Activated B cell treated with CpG ODN at 0.5 μM for 24 hours (primary cell): ENCODE measurements around the gene CYP3A7. TPM values are rescaled to one million over a fixed set of nuclear protein-coding genes. Genes with fewer than 3 reads are reported as not detected.
"Not testable (repeated sequence)": the region's sequence is repeated elsewhere in the genome, so short reads cannot be mapped to it uniquely, and the experiment has no call there.

Source experiments
- ATAC-seq: fragments of 200-7000 bp; cut with Tn5 transposase; one replicate; pipeline ENCODE4 v1.10.0; 2021; ENCODE audit warnings: low read depth, mild to moderate bottlenecking, moderate library complexity
- CTCF ChIA-PET: fragments of 350-600 bp; sonication (Branson Sonifier 250); formaldehyde crosslinking; loops from one replicate; lab custom pipeline; 2021; ENCODE audit warnings: antibody characterized with exemption; lab: Charles Lee
- POLR2A ChIA-PET: fragments of 350-600 bp; sonication (Branson Sonifier 250); formaldehyde crosslinking; loops from one replicate; lab custom pipeline; 2021; ENCODE audit warnings: antibody characterized with exemption; lab: Charles Lee
- DNase-seq: peaks from one replicate; pipeline ENCODE4 v3.0.0; 2022
- H3K27ac Mint-ChIP-seq: one replicate; pipeline ENCODE4 v1.8.0; 2020; ENCODE audit warnings: mixed read lengths
- H3K27me3 Mint-ChIP-seq: one replicate; pipeline ENCODE4 v1.8.0; 2021; ENCODE audit warnings: mixed read lengths
- H3K36me3 Mint-ChIP-seq: one replicate; pipeline ENCODE4 v1.8.0; 2021; ENCODE audit warnings: low read depth, mixed read lengths
- H3K4me1 Mint-ChIP-seq: one replicate; pipeline ENCODE4 v1.8.0; 2021; ENCODE audit warnings: mixed read lengths
- H3K4me3 Mint-ChIP-seq: one replicate; pipeline ENCODE4 v1.8.0; 2020; ENCODE audit warnings: mild to moderate bottlenecking, mixed read lengths
- H3K9me3 Mint-ChIP-seq: one replicate; pipeline ENCODE4 v1.8.0; 2020; ENCODE audit warnings: mixed read lengths
- intact Hi-C: fragments of 100-400 bp; cut with micrococcal nuclease; formaldehyde crosslinking; loops from one replicate; pipeline ENCODE4 v1.15.1; 2024
- total RNA-seq: library from RNA; stranded (reverse); gene quantifications from 2 replicates; pipeline ENCODE4 v1.2.3, GENCODE V29; 2022
- TF ChIP-seq, protein P1 (sequence below): fragments of 200-600 bp; IDR thresholded peaks from one replicate; pipeline ENCODE4 v1.8.0; 2022; ENCODE audit warnings: antibody characterized with exemption, mild to moderate bottlenecking

CYP3A7 gene
- total RNA-seq, 1 donor from 2014 or later, result not detected

DNA sequence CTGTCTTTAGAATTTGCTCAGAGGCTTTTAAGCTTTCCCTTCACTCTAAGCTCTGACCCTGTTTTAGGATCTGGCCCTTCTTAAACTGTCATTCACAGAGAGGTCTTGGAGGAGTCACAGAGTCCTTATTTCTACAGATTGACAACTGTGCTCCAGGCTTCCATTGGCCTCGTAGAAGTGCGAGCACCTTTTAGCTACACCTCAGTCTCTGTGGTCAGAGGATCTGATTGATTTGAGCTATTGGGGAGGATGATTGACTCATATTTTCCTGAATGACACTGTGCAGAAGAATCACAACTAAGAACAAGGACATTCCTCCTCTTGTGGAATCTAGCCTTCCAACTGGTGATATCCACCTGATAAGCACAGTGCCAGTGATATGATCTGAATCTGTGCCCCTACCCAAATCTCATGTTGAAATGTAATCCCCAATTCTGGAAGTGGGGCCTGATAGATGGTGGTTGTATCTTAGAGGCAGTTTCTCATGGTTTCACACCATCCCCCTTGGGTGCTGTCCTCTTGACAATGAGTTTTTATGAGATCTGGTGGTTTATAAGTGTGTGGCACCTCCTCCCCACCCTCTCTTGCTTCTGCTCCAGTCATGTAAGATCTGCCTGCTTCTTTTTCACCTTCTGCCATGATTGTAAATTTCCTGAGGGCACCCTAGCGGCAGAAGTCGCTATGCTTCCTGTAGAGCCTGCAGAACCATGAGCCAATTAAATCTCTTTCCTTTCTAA is 3.2 kb downstream of the CYP3A7 start:
- H3K27ac Mint-ChIP-seq, result no peak overlapping the region
- DNase-seq, result no peak
- ATAC-seq, result no peak
- TF ChIP-seq, protein P1, sequence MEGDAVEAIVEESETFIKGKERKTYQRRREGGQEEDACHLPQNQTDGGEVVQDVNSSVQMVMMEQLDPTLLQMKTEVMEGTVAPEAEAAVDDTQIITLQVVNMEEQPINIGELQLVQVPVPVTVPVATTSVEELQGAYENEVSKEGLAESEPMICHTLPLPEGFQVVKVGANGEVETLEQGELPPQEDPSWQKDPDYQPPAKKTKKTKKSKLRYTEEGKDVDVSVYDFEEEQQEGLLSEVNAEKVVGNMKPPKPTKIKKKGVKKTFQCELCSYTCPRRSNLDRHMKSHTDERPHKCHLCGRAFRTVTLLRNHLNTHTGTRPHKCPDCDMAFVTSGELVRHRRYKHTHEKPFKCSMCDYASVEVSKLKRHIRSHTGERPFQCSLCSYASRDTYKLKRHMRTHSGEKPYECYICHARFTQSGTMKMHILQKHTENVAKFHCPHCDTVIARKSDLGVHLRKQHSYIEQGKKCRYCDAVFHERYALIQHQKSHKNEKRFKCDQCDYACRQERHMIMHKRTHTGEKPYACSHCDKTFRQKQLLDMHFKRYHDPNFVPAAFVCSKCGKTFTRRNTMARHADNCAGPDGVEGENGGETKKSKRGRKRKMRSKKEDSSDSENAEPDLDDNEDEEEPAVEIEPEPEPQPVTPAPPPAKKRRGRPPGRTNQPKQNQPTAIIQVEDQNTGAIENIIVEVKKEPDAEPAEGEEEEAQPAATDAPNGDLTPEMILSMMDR, result no peak
- H3K9me3 Mint-ChIP-seq, result no peaks in the 10 kb centered on the region
- no peaks in the 10 kb centered on the region for H3K36me3 Mint-ChIP-seq
- POLR2A ChIA-PET, result no interaction called here
- H3K27me3 Mint-ChIP-seq, result peaks cover 4% of the 10 kb centered on the region
- CTCF ChIA-PET, result no interaction called here
- no peak overlapping the region for H3K4me3 Mint-ChIP-seq
- intact Hi-C loops, result no loop called here
- no peaks in the 10 kb centered on the region for H3K4me1 Mint-ChIP-seq

DNA sequence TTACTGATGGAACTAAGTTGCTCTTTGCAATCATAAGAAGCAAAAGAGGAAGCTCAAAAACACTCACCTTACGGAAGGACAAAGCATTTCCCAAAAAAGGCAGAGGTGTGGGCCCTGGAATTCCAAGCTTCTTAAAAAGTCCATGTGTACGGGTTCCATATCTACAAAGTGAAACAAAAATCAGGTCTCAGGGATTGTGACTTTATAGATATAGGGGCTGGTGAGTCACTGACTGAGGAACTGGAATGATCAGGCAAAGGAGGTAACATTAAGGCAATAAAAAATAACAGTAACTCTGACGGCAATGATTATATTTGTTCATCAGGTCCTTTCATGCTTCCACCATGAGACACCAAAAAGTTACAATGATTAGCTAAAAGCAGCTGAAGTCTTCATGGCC is 4.0 kb downstream of the CYP3A7 start:
- CTCF ChIA-PET, result no interaction called here

DNA sequence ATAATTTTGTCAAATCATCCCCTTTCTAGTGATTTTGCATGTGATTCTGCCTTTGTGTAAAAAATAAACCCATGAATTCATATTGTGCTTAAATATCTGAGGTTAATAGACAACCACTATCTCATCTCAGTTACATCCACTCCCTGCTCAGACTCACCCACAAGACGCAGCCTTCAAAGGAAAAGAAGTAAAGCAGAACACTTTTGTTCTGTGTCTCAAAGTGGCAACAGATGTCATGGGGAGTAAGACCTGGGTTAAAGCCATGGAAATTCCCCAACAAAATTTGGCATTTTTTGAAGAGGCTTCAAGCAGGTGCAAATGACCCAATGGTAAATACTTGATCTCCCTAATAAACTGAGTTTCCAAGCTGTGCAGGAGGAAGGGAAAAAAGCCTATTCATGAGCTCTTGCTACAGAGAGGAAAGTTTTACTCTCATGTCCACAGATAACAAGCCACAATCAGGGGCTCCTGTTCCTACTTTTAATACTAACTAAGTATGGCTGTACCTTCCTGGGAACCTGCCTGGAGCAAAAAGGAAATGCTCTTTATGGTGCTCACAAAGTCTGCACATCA is 4.7 kb downstream of the CYP3A7 start:
- no peak overlapping the region for H3K4me3 Mint-ChIP-seq
- H3K27ac Mint-ChIP-seq, result no peak overlapping the region
- intact Hi-C loops, result no loop called here

More for the DNA sequence above, 4.0 kb downstream of the CYP3A7 start:
- TF ChIP-seq, protein P1, result no peak
- ATAC-seq (no peak), DNase-seq (no peak)
- POLR2A ChIA-PET, result no interaction called here
- Mint-ChIP-seq H3K36me3 (no peaks in the 10 kb centered on the region), H3K27ac (no peak overlapping the region), H3K27me3 (peaks cover 4% of the 10 kb centered on the region), H3K4me3 (no peak overlapping the region), H3K4me1 (no peaks in the 10 kb centered on the region), H3K9me3 (no peaks in the 10 kb centered on the region)
- intact Hi-C loops, result no loop called here

DNA sequence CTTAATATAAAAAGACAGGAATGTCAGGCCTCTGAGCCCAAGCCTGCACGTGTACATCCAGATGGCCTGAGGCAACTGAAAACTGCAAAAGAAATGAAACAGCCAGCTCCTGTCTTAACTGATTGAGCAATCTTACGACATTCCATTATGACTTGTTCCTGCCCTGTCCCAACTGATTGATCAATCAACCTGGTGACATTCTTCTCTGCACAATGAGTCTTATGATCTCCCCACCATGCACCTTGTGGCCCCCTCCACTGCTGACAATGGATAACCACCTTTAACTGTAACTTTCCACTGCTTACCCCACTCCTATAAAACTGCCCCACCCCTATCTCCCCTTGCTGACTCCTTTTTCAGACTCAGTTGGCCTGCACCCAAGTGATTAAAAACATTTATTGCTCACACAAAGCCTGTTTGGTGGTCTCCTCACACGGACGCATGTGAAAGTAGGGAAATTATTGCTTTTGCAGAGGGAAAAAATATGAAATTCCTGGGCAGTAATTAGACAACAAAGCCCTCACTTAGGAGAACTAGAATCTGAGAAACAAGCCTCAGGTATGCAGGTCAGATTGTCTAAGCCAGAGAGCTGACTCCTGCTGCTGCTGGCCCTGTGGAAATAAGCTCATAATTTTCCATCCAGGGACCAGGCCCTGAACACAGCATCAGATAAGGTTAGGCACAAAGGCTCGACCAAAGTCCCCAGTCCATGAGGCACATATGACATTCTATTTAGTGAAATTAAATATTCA is 5.3 kb downstream of the CYP3A7 start:
- ChIA-PET CTCF (no interaction called here), POLR2A (no interaction called here)
- Mint-ChIP-seq H3K4me1 (no peaks in the 10 kb centered on the region), H3K27me3 (peaks cover 2% of the 10 kb centered on the region), H3K4me3 (no peak overlapping the region), H3K9me3 (no peaks in the 10 kb centered on the region), H3K36me3 (no peaks in the 10 kb centered on the region), H3K27ac (no peak overlapping the region)
- no peak for ATAC-seq
- TF ChIP-seq, protein P1, result no peak
- intact Hi-C loops, result no loop called here
- no peak for DNase-seq

More for the DNA sequence above, 4.7 kb downstream of the CYP3A7 start:
- Mint-ChIP-seq H3K36me3 (no peaks in the 10 kb centered on the region), H3K9me3 (no peaks in the 10 kb centered on the region), H3K27me3 (peaks cover under 1% of the 10 kb centered on the region), H3K4me1 (no peaks in the 10 kb centered on the region)
- DNase-seq (no peak), ATAC-seq (no peak)
- TF ChIP-seq, protein P1, result no peak
- ChIA-PET CTCF (no interaction called here), POLR2A (no interaction called here)

DNA sequence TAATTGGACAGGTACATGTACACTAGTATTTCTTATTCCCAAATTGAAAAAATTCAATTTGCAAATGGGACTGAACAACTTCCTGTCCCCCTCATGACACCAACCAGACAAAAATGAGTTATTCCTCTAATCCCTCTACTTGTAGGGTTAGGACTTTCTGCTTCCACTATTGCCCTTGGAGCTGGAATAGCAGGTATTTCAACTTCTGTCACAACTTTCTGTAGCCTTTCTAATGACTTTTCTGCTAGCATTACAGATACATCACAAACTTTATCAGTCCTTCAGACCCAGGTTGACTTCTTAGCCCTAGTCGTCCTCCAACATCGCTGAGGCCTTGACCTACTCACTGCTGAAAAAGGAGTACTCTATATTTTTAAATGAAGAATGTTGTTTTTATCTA is 6.4 kb downstream of the CYP3A7 start:
- ChIA-PET CTCF (no interaction called here), POLR2A (no interaction called here)
- H3K4me3 Mint-ChIP-seq, result no peak overlapping the region
- no peak for DNase-seq
- no peaks in the 10 kb centered on the region for H3K9me3 Mint-ChIP-seq
- no peaks in the 10 kb centered on the region for H3K4me1 Mint-ChIP-seq
- H3K36me3 Mint-ChIP-seq, result no peaks in the 10 kb centered on the region
- intact Hi-C loops, result no loop called here
- peaks cover 8% of the 10 kb centered on the region for H3K27me3 Mint-ChIP-seq
- TF ChIP-seq, protein P1, result no peak
- ATAC-seq, result no peak
- no peak overlapping the region for H3K27ac Mint-ChIP-seq

DNA sequence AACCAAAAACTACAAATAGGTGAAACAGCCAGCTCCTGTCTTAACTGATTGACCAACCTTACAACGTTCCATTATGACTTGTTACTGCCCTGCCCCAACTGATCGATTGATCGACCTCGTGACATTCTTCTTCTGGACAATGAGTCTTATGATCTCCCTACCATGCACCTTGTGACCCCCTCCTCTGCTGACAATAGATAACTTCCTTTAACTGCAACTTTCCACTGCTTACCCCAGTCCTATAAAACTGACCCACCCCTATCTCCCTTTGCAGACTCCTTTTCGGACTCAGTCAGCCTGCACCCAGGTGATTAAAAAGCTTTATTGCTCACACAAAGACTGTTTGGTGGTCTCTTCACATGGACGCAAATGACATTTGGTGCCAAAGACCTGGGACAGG is 11.8 kb downstream of the CYP3A7 start:
- H3K36me3 Mint-ChIP-seq, H3K27ac Mint-ChIP-seq, CTCF ChIA-PET, POLR2A ChIA-PET, DNase-seq, H3K9me3 Mint-ChIP-seq, ATAC-seq, H3K4me3 Mint-ChIP-seq, intact Hi-C loops, H3K4me1 Mint-ChIP-seq: not testable (repeated sequence)
- peaks cover 14% of the 10 kb centered on the region for H3K27me3 Mint-ChIP-seq
